ENCODE results near the gene CDH23. TPM values are rescaled to one million over a fixed set of nuclear protein-coding genes. Genes with fewer than 3 reads are reported as not detected.

The CDH23 gene
- total RNA-seq, 1 experiment from 2014 or later: 7.8 TPM

- no peaks in the 10 kb centered on the region for H3K36me3 ChIP-seq (ENCODE audit: low read depth)
- H3K9me3 ChIP-seq (ENCODE audit: insufficient read depth, low read depth): no peaks in the 10 kb centered on the region
- H3K9me2 ChIP-seq (ENCODE audit: insufficient read depth): no peaks in the 10 kb centered on the region
- no TSS peak for BruUV-seq (replicated peaks)
- H3F3A ChIP-seq (ENCODE audit: insufficient read depth, low read depth): no peaks in the 10 kb centered on the region
- no peak for DNase-seq
- no peaks in the 10 kb centered on the region for H3K4me1 ChIP-seq (replicated peaks; ENCODE audit: insufficient read depth)
- no peaks in the 10 kb centered on the region for H3K27me3 ChIP-seq (ENCODE audit: insufficient read depth, low read depth)
- TF ChIP-seq, protein P1, sequence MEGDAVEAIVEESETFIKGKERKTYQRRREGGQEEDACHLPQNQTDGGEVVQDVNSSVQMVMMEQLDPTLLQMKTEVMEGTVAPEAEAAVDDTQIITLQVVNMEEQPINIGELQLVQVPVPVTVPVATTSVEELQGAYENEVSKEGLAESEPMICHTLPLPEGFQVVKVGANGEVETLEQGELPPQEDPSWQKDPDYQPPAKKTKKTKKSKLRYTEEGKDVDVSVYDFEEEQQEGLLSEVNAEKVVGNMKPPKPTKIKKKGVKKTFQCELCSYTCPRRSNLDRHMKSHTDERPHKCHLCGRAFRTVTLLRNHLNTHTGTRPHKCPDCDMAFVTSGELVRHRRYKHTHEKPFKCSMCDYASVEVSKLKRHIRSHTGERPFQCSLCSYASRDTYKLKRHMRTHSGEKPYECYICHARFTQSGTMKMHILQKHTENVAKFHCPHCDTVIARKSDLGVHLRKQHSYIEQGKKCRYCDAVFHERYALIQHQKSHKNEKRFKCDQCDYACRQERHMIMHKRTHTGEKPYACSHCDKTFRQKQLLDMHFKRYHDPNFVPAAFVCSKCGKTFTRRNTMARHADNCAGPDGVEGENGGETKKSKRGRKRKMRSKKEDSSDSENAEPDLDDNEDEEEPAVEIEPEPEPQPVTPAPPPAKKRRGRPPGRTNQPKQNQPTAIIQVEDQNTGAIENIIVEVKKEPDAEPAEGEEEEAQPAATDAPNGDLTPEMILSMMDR (conservative IDR thresholded peaks at IDR 0.05): no peak
- no peak for TF ChIP-seq EZH2 (IDR thresholded peaks at IDR 0.05; ENCODE audit: low read depth)
- no peak overlapping the region for H3K4me3 ChIP-seq
- H4K20me1 ChIP-seq (ENCODE audit: insufficient read depth): no peaks in the 10 kb centered on the region
- H3K4me2 ChIP-seq: no peak overlapping the region
- no peak overlapping the region for H2AFZ ChIP-seq
- H3K79me2 ChIP-seq (ENCODE audit: low read depth): no peaks in the 10 kb centered on the region
- ChIA-PET POLR2A (ENCODE audit: unreplicated experiment) (no interaction called here), CTCF (no interaction called here)
- intact Hi-C loops (cut with micrococcal nuclease; ENCODE audit: unreplicated experiment): no loop called here
- H3K27ac ChIP-seq: no peak overlapping the region
Measured at GRCh38 chr10:71594934-71595571, 198.3 kb downstream of the CDH23 start.

- intact Hi-C loops (cut with micrococcal nuclease; ENCODE audit: unreplicated experiment): no loop called here
- Histone ChIP-seq H3K9me3 (ENCODE audit: insufficient read depth, low read depth) (no peaks in the 10 kb centered on the region), H2AFZ (no peak overlapping the region), H3F3A (ENCODE audit: insufficient read depth, low read depth) (no peaks in the 10 kb centered on the region), H3K4me2 (no peak overlapping the region), H3K9me2 (ENCODE audit: insufficient read depth) (no peaks in the 10 kb centered on the region), H3K79me2 (ENCODE audit: low read depth) (no peaks in the 10 kb centered on the region), H3K27me3 (ENCODE audit: insufficient read depth, low read depth) (no peaks in the 10 kb centered on the region), H4K20me1 (ENCODE audit: insufficient read depth) (no peaks in the 10 kb centered on the region), H3K36me3 (ENCODE audit: low read depth) (no peaks in the 10 kb centered on the region), H3K4me1 (replicated peaks; ENCODE audit: insufficient read depth) (no peaks in the 10 kb centered on the region), H3K27ac (no peak overlapping the region), H3K4me3 (no peak overlapping the region)
- BruUV-seq (replicated peaks): no TSS peak
- no peak for DNase-seq
- ChIA-PET POLR2A (ENCODE audit: unreplicated experiment) (interaction anchor here (0.6 kb wide), 1 partner anchor 612 kb away, joined by 5 read pairs; no protein-coding TSS in a partner anchor), CTCF (no interaction called here)
- TF ChIP-seq, protein P1 (conservative IDR thresholded peaks at IDR 0.05): no peak
- no peak for TF ChIP-seq EZH2 (IDR thresholded peaks at IDR 0.05; ENCODE audit: low read depth)
Measured at GRCh38 chr10:71595649-71596048, 198.9 kb downstream of the CDH23 start.

DNA sequence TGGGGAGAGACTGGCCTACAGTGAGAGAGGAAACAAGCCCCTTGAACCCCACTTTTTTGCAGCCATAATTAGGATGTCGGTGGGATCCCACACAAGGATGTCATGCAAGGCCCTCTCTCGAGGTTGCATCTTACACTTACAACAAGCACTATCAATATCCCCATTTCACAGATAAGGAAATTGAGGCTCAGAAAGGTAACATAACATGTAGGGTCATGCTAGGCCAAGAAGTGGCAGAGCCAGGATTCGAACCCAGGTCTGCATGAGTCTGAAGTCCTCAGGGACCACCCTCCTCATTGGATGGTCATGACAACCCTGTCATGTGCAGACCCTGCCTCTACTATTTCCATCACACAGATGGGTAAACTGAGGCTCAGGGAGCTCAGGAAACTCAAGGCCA is 199.4 kb downstream of the CDH23 start:
- no TSS peak for BruUV-seq (replicated peaks)
- intact Hi-C loops (cut with micrococcal nuclease; ENCODE audit: unreplicated experiment): no loop called here
- CTCF ChIA-PET: no interaction called here

More for the DNA sequence above, 199.4 kb downstream of the CDH23 start:
- Histone ChIP-seq H2AFZ (no peak overlapping the region), H3K4me2 (no peak overlapping the region), H3K9me2 (ENCODE audit: insufficient read depth) (no peaks in the 10 kb centered on the region), H3K9me3 (ENCODE audit: insufficient read depth, low read depth) (no peaks in the 10 kb centered on the region), H3F3A (ENCODE audit: insufficient read depth, low read depth) (no peaks in the 10 kb centered on the region), H3K27ac (no peak overlapping the region), H3K36me3 (ENCODE audit: low read depth) (no peaks in the 10 kb centered on the region), H4K20me1 (ENCODE audit: insufficient read depth) (no peaks in the 10 kb centered on the region), H3K4me3 (no peak overlapping the region), H3K4me1 (replicated peaks; ENCODE audit: insufficient read depth) (no peaks in the 10 kb centered on the region), H3K27me3 (ENCODE audit: insufficient read depth, low read depth) (no peaks in the 10 kb centered on the region), H3K79me2 (ENCODE audit: low read depth) (no peaks in the 10 kb centered on the region)
- POLR2A ChIA-PET (ENCODE audit: unreplicated experiment): interaction anchor here (0.6 kb wide), 1 partner anchor 612 kb away, joined by 5 read pairs; no protein-coding TSS in a partner anchor
- no peak for DNase-seq
- TF ChIP-seq, protein P1 (conservative IDR thresholded peaks at IDR 0.05): no peak
- no peak for TF ChIP-seq EZH2 (IDR thresholded peaks at IDR 0.05; ENCODE audit: low read depth)
